Stimulated activated CD4-positive, alpha-beta T cell treated with anti-CD3 and anti-CD28 coated beads, Interleukin-12 subunit alpha, Interleukin-12 subunit beta, amount 100 ng/mL, for 24 hours (primary cell): ENCODE measurements around the gene MYOZ3.
A peak's percentile ranks its signal among the peaks of the same experiment; 100 is the strongest.

Source experiments
- DNase-seq, 2 experiments: peaks; one replicate each; pipeline ENCODE4 v3.0.0-alpha.2; 2020; ENCODE audit warnings: low read depth in 2 of 2

Gene MYOZ3

GRCh38 chr5:150642567-150642927 is 18.5 kb upstream of the MYOZ3 start:
- no peak for DNase-seq

DNA sequence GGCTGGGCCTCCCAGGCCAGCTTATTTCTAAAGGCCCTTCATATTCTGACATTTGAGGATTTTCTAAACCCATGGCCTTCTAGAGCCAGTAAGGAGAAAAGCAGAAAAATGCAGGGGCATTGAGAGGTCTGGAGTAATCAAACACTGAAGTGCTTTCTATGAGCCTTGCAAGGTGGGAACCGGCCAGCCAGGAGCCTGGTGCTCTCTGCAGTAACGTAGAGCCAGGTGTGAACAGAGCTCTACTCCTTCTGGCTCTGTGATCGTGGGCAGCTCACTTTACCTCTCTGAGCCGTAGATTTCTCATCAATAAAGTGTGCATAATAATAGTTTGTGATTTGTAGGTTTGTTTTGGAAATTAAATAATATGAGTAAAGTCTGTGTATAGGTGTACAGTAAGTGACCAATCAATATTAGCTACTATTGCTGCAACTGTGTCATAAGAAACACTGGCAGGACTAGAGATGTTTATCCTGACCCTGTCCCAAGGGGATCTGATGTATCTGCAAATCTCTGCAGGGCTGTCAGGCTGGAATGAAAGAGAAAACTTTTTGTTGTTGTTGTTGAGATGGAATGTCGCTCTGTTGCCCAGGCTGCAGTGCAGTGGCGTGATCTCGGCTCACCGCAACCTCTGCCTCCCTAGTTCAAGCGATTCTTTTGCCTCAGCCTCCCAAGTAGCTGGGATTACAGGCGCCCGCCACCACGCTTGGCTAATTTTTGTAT is 17.9 kb upstream of the MYOZ3 start:
- no peak for DNase-seq

DNA sequence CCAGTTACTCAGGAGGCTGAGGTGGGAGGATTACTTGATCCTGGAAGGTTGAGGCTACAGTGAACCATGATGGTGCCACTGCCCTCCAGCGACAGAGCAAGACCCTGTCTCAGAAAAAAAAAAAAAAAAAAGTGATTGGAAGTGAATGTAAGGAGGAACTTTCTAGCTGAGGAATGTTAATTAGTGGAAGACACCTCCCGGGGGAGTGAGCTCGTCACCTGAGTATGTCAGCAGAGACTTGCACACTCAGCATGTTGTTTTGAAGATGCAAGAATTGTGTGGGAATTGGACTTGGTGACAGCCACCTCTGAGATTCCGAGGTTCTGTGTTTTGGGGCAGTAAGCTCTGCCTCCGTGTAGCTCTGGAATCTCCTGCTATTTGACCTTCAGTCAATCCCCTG is 17.0 kb upstream of the MYOZ3 start:
- DNase-seq, result no peak

- no peak for DNase-seq
These were observed 16.5 kb upstream of the MYOZ3 start for GRCh38 chr5:150644514-150644913.

- DNase-seq, result no peak
These were observed 15.9 kb upstream of the MYOZ3 start for GRCh38 chr5:150645070-150645700.

DNA sequence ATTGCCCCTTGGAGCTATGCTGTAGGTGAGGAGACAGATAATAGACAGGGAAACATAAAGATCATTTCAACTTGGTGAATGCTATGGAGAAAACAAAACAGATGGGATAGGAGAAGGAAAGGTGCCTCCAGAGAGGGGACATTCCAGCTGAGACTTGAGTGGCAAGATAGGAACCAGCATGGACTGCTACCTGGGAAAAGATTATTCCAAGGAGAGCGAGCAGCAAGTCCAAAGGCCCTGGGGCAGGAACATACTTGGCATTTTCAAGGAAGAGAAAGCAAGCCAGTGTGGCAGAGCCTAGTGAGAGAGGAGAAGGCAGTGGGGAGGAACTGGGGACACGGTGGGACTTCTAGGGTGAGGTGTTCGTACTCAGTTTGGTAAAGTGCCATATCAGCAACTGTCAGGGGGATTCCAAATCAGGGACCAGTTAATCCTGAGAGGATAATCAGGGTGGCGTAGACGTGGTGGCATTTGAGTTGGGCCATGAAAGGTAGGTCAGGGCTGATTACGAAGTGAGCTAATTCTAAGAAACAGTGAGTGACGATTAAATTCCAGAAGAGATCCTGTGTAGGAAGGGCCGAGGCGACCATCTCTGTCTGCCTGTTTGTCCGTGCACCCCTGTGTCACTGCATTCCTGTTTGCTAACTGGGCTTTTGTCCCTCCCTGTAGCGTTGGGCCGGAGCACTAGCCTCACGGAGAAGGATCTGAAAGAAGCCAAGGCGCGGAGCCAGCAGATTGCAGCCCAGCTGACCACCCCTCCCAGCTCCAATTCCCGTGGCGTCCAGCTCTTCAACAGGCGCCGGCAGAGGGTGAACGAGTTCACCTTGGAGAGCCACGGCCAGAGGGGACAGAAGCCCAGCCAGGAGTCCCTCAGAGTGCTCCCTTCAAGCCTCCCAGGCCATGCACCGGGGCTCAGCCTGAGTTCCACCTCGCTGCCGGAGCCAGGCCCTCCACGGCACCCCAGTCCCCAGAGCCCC is 13.5 kb upstream of the MYOZ3 start:
- DNase-seq, result no peak

DNA sequence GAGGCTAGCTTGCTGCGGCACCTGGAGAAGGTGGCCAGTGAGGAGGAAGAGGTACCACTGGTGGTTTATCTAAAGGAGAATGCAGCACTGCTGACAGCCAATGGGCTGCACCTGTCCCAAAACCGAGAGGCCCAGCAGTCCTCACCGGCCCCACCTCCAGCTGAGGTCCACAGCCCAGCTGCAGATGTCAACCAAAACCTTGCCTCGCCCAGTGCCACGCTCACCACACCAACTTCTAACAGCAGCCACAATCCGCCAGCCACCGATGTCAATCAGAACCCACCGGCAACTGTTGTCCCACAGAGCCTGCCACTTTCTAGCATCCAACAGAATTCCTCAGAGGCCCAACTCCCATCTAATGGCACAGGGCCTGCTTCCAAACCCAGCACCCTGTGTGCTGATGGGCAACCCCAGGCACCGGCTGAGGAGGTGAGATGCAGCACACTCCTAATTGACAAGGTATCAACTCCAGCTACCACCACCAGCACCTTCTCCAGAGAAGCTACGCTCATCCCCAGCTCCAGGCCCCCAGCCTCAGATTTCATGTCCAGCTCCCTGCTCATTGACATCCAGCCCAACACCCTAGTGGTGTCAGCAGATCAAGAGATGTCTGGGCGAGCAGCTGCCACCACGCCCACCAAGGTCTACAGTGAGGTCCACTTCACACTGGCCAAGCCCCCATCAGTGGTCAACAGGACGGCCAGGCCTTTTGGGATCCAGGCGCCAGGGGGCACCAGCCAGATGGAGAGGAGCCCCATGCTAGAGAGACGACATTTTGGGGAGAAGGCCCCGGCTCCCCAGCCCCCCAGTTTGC is 12.6 kb upstream of the MYOZ3 start:
- no peak for DNase-seq

DNA sequence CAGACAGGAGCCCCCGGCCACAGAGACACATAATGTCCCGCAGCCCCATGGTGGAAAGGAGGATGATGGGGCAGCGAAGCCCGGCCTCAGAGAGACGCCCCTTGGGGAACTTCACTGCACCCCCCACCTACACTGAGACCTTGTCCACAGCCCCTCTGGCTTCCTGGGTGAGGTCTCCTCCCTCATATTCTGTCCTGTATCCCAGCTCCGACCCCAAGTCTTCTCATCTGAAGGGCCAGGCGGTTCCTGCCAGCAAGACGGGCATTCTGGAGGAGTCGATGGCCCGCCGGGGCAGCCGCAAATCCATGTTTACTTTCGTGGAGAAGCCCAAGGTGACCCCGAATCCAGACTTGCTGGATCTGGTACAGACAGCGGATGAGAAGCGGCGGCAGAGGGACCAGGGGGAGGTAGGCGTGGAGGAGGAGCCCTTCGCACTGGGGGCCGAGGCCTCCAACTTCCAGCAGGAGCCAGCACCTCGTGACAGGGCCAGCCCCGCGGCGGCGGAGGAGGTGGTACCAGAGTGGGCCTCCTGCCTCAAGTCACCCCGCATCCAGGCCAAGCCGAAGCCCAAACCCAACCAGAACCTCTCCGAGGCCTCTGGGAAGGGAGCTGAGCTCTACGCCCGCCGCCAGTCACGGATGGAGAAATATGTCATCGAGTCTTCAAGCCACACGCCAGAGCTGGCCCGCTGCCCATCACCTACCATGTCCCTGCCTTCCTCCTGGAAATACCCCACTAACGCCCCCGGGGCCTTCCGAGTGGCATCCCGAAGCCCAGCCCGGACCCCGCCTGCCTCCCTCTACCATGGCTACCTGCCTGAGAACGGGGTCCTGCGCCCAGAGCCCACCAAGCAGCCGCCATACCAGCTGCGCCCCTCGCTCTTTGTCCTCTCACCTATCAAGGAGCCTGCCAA is 11.7 kb upstream of the MYOZ3 start:
- no peak for DNase-seq

- DNase-seq, result no peak
These were observed 10.7 kb upstream of the MYOZ3 start for GRCh38 chr5:150650021-150651006.

DNA sequence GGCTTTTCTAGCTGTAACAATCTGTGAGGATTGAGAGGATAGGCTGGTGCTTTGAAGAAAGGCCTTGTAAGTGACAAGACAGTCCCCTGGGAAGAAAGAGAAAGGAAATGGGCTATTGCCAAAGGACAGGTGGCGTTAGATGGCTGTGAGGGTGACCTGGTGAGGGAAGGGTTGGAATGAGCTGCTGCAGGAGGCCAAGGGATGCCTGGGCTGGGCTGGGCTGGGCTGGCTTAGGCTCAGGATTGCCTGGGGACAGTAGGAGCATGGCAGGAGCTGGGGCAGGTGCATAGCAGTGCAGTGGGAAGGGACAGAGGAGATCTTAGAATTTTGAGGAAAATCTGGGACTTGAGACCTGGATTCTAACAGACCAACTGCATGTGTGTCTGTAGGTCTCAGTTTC is 9.7 kb upstream of the MYOZ3 start:
- no peak for DNase-seq

DNA sequence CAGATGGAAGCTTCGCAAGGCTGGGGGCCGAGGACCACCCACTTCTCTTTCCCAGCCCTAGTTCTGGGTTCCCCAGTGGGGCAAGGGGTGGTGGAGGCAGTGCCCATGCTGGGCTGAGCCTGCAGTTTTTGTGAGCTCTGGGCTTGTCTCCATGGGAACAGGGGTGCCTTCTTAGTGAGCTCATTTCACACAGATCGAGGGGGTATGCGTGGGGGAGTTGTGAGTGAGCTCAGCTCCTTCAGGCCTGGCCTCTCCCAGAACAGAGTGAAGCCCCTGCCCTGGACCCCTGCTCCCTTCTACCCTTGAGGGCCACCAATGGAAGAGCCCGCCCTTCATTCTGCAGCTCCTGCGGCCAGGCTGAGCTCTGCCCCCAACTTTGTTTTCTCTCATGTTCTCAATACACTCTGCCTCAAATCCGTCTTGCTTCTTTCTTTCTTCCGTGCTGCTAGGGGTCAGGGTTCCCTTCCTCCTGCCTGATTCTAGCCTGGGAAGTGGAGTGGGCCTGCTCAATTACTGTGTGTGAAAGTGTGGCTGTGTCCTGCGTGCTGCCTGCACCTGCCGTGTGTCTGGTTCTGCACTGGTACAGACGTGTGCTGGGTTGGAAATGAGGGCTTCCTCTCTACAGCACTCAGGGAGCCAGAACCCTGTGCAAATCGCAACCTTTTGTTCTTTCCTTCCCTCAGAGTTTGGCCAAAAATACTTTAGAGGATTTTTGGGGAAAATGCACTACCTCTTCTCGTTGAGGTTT is 9.0 kb upstream of the MYOZ3 start:
- no peak for DNase-seq

GRCh38 chr5:150653145-150653761 is 7.8 kb upstream of the MYOZ3 start:
- DNase-seq, result no peak

- DNase-seq, result no peak
These were observed 7.1 kb upstream of the MYOZ3 start for GRCh38 chr5:150653762-150654556.

DNA sequence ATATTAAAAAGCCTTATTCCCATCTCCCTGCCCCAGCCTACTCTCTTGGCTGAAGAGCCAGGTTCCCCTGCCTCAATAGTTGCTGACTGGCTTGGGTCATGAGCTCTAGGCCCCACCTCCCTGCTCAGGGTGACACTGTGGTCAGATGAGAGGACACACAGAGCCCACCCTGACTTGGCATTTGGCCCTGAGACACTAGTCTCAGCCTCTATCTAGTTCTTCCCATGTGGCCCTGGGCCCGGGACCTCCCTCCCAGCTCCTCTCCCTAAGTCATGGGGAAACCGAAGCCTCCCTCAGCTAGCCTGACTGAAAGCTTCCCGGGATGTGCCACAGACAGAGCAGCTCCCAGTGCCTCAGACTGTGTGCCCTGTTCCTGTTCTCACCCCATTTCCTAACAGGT is 5.8 kb upstream of the MYOZ3 start:
- DNase-seq, result no peak

GRCh38 chr5:150656191-150657132 is 4.6 kb upstream of the MYOZ3 start:
- DNase-seq, result peak; percentile 49 to 51

GRCh38 chr5:150658121-150658520 is 2.9 kb upstream of the MYOZ3 start:
- DNase-seq, result no peak
